Transverse colon (tissue), 3 donors: ENCODE measurements around the gene CGNL1.

ENCODE experiments used
- EP300 ChIP-seq: sonication (generic); formaldehyde crosslinking; IDR thresholded peaks from one replicate; pipeline ENCODE4 v1.6.1; 2017; ENCODE audit warnings: antibody characterized with exemption, low read depth
- POLR2A ChIP-seq: fragments of 450-650 bp; IDR thresholded peaks from one replicate; pipeline ENCODE4 v1.6.1; 2016; ENCODE audit warnings: antibody characterized with exemption, mild to moderate bottlenecking, moderate library complexity
- TF ChIP-seq, protein P1 (sequence below), 5 experiments: fragments of 200-600 bp in 3 of 5; fragments of 450-650 bp in 2 of 5; sonication (generic) in 3 of 5; IDR thresholded peaks; 1 replicate in 2 of 5; 2 replicates in 3 of 5; pipeline ENCODE4 v1.5.1; 2016 to 2017; ENCODE audit warnings: antibody characterized with exemption in 5 of 5, inconsistent platforms in 3 of 5, mild to moderate bottlenecking in 2 of 5, moderate library complexity in 1 of 5

DNA sequence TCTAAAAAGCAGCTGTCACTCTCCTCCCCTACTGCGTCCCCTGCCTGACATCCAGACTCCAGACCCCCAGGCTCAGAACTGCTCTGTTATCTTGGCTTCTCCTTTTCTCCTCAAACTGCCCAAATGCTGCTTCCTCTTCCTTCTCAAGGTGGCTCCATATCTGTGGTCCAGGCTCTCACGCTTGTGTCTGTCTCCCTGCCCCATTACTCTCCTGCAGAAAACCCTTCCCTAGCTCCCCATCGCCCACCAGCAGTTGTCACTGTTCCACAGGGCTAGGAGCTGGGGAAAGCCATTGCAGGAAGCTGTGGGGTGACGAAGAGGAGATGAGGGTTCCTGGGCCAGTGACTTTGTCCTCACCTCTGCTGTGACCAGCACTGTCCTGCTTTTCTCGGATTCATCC, 30.7 kb upstream of the CGNL1 start:
- TF ChIP-seq, protein P1, sequence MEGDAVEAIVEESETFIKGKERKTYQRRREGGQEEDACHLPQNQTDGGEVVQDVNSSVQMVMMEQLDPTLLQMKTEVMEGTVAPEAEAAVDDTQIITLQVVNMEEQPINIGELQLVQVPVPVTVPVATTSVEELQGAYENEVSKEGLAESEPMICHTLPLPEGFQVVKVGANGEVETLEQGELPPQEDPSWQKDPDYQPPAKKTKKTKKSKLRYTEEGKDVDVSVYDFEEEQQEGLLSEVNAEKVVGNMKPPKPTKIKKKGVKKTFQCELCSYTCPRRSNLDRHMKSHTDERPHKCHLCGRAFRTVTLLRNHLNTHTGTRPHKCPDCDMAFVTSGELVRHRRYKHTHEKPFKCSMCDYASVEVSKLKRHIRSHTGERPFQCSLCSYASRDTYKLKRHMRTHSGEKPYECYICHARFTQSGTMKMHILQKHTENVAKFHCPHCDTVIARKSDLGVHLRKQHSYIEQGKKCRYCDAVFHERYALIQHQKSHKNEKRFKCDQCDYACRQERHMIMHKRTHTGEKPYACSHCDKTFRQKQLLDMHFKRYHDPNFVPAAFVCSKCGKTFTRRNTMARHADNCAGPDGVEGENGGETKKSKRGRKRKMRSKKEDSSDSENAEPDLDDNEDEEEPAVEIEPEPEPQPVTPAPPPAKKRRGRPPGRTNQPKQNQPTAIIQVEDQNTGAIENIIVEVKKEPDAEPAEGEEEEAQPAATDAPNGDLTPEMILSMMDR (IDR thresholded peaks at IDR 0.05) = no peak
- no peak for TF ChIP-seq EP300
- no peak for TF ChIP-seq POLR2A
